Natural killer cell (primary cell): Measurements from ENCODE around the gene KHDC3L. TPM values are rescaled to one million over a fixed set of nuclear protein-coding genes. Genes with fewer than 3 reads are reported as not detected.

Experiments
- ATAC-seq, 3 donors: fragments of 150-1000 bp in 2 of 3; fragments of 200-7000 bp in 1 of 3; cut with Tn5 transposase; 1 replicate in 1 of 3; 2 replicates in 2 of 3; pipeline ENCODE4 v1.10.0; 2021; ENCODE audit warnings: mild to moderate bottlenecking in 2 of 3, moderate library complexity in 2 of 3
- DNase-seq, 2 donors: peaks; one replicate each; pipeline versions ENCODE4 v3.0.0 to v3.0.0-alpha.2; 2013 to 2021; ENCODE audit warnings: mixed read lengths in 1 of 2
- H3K27ac ChIP-seq: one replicate; pipeline ENCODE4 v1.5.1; 2013; ENCODE audit warnings: mild to moderate bottlenecking, low read length
- H3K27me3 ChIP-seq: one replicate; pipeline ENCODE4 v1.6.1; 2013; ENCODE audit warnings: low read length; ENCODE audit not compliant: control insufficient read depth, insufficient read depth
- H3K36me3 ChIP-seq: one replicate; pipeline ENCODE4 v1.6.1; 2013; ENCODE audit warnings: low read length; ENCODE audit not compliant: control insufficient read depth, insufficient read depth
- H3K4me1 ChIP-seq: one replicate; pipeline ENCODE4 v1.6.1; 2013; ENCODE audit warnings: low read length; ENCODE audit not compliant: control insufficient read depth, insufficient read depth
- H3K4me3 ChIP-seq: one replicate; pipeline ENCODE4 v1.5.1; 2013; ENCODE audit warnings: low read length
- H3K9me3 ChIP-seq: one replicate; pipeline ENCODE4 v1.6.1; 2013; ENCODE audit warnings: low read length; ENCODE audit not compliant: control insufficient read depth, insufficient read depth
- H3K27ac Mint-ChIP-seq, 2 donors: one replicate each; pipeline ENCODE4 v1.8.0; 2022; ENCODE audit warnings: mild to moderate bottlenecking in 2 of 2, mixed read lengths in 2 of 2, moderate library complexity in 1 of 2
- H3K27me3 Mint-ChIP-seq, 2 donors: one replicate each; pipeline ENCODE4 v1.8.0; 2022; ENCODE audit warnings: low read depth in 2 of 2, mixed read lengths in 2 of 2
- H3K36me3 Mint-ChIP-seq: one replicate; pipeline ENCODE4 v1.8.0; 2022; ENCODE audit warnings: mixed read lengths
- H3K4me1 Mint-ChIP-seq, 2 donors: one replicate each; pipeline ENCODE4 v1.8.0; 2022; ENCODE audit warnings: mixed read lengths in 2 of 2
- H3K4me3 Mint-ChIP-seq: one replicate; pipeline ENCODE4 v1.8.0; 2022; ENCODE audit warnings: mild to moderate bottlenecking, moderate library complexity, mixed read lengths
- H3K9me3 Mint-ChIP-seq, 2 donors: one replicate each; pipeline ENCODE4 v1.8.0; 2022; ENCODE audit warnings: mixed read lengths in 2 of 2
- CTCF ChIP-seq: fragments of 200-600 bp; IDR thresholded peaks from one replicate; pipeline ENCODE4 v1.8.0; 2022; ENCODE audit warnings: antibody characterized with exemption
- WGBS: methylation state at CpG from one replicate; pipeline ENCODE4 v1.1.7; 2013; ENCODE audit warnings: missing lambda C conversion rate; ENCODE audit not compliant: insufficient coverage; 5-methylcytosine and 5-hydroxymethylcytosine counted together
- intact Hi-C: fragments of 100-400 bp; cut with micrococcal nuclease; formaldehyde crosslinking; loops from one replicate; pipeline ENCODE4 v1.14.2; 2022
- total RNA-seq, 4 donors: library from RNA; stranded (reverse); fragments of 120-200 nt in 1 of 4; gene quantifications; one replicate each; pipeline versions ENCODE4 v1.2.3 to v1.2.4, GENCODE V29; 2013 to 2022

KHDC3L gene
- total RNA-seq, 3 donors from 2014 or later (not counting 1 experiment from before 2014, with no cell fraction given), result not detected

GRCh38 chr6:73362869-73363536 is 545 bp downstream of the KHDC3L start:
- Histone ChIP-seq H3K4me1 (no peaks in the 10 kb centered on the region), H3K27ac (no peak overlapping the region), H3K4me3 (no peak overlapping the region), H3K27me3 (no peaks in the 10 kb centered on the region), H3K36me3 (no peaks in the 10 kb centered on the region), H3K9me3 (no peaks in the 10 kb centered on the region)
- intact Hi-C loops, result no loop called here
- WGBS, result 96% methylated on average over 31 of the region's 31 CpGs
- no peak for ATAC-seq
- no peak for TF ChIP-seq CTCF
- DNase-seq, result no peak
- no peaks in the 10 kb centered on the region for H3K36me3 Mint-ChIP-seq
- no peak overlapping the region for H3K4me3 Mint-ChIP-seq
- H3K4me1 Mint-ChIP-seq, result no peaks in the 10 kb centered on the region
- H3K27me3 Mint-ChIP-seq, result no peaks in the 10 kb centered on the region
- no peaks in the 10 kb centered on the region for H3K9me3 Mint-ChIP-seq
- H3K27ac Mint-ChIP-seq, result no peak overlapping the region

GRCh38 chr6:73363537-73363875 is 1.0 kb downstream of the KHDC3L start:
- H3K4me3 Mint-ChIP-seq, result no peak overlapping the region
- Histone ChIP-seq H3K27ac (no peak overlapping the region), H3K4me1 (no peaks in the 10 kb centered on the region), H3K36me3 (no peaks in the 10 kb centered on the region), H3K9me3 (no peaks in the 10 kb centered on the region), H3K4me3 (no peak overlapping the region), H3K27me3 (no peaks in the 10 kb centered on the region)
- H3K4me1 Mint-ChIP-seq, result no peaks in the 10 kb centered on the region
- H3K27ac Mint-ChIP-seq, result no peak overlapping the region
- intact Hi-C loops, result no loop called here
- H3K36me3 Mint-ChIP-seq, result no peaks in the 10 kb centered on the region
- no peak for TF ChIP-seq CTCF
- no peak for ATAC-seq
- 96% methylated on average over 23 of the region's 23 CpGs for WGBS
- no peaks in the 10 kb centered on the region for H3K27me3 Mint-ChIP-seq
- DNase-seq, result no peak
- H3K9me3 Mint-ChIP-seq, result no peaks in the 10 kb centered on the region

GRCh38 chr6:73364121-73364520 is 1.7 kb downstream of the KHDC3L start:
- Histone ChIP-seq H3K27me3 (no peaks in the 10 kb centered on the region), H3K4me1 (no peaks in the 10 kb centered on the region), H3K9me3 (no peaks in the 10 kb centered on the region), H3K27ac (no peak overlapping the region), H3K4me3 (no peak overlapping the region), H3K36me3 (no peaks in the 10 kb centered on the region)
- ATAC-seq (no peak), DNase-seq (no peak)
- intact Hi-C loops, result no loop called here
- TF ChIP-seq CTCF, result no peak
- no peak overlapping the region for H3K27ac Mint-ChIP-seq
- H3K4me1 Mint-ChIP-seq, result no peaks in the 10 kb centered on the region
- H3K27me3 Mint-ChIP-seq, result no peaks in the 10 kb centered on the region
- 96% methylated on average over 14 of the region's 14 CpGs for WGBS
- H3K9me3 Mint-ChIP-seq, result no peaks in the 10 kb centered on the region
- no peaks in the 10 kb centered on the region for H3K36me3 Mint-ChIP-seq
- no peak overlapping the region for H3K4me3 Mint-ChIP-seq

- ATAC-seq (no peak), DNase-seq (no peak)
- H3K9me3 ChIP-seq, result no peaks in the 10 kb centered on the region
- H3K4me1 ChIP-seq, result no peaks in the 10 kb centered on the region
- Mint-ChIP-seq H3K27me3 (no peaks in the 10 kb centered on the region), H3K9me3 (no peaks in the 10 kb centered on the region), H3K27ac (no peak overlapping the region), H3K4me3 (no peak overlapping the region), H3K4me1 (no peaks in the 10 kb centered on the region), H3K36me3 (no peaks in the 10 kb centered on the region)
- H3K27ac ChIP-seq, result no peak overlapping the region
- TF ChIP-seq CTCF, result no peak
- intact Hi-C loops, result no loop called here
- no peaks in the 10 kb centered on the region for H3K27me3 ChIP-seq
- H3K36me3 ChIP-seq, result no peaks in the 10 kb centered on the region
- WGBS, result 89% methylated on average over 8 of the region's 9 CpGs
- H3K4me3 ChIP-seq, result no peak overlapping the region
These were observed 2.1 kb downstream of the KHDC3L start for GRCh38 chr6:73364549-73364948.
